Endothelial cell of umbilical vein (primary cell): Measurements from ENCODE around the gene LGALS1. TPM values are rescaled to one million over a fixed set of nuclear protein-coding genes. Genes with fewer than 3 reads are reported as not detected.

Source experiments
- BruUV-seq: library from RNA; stranded (reverse); fragments of 400-500 nt; replicated peaks from 2 replicates; lab custom pipeline; 2021; lab: Mats Ljungman, UMichigan
- CTCF ChIA-PET: fragments of 300-600, 350-600 bp; sonication (Branson Sonifier 250); formaldehyde crosslinking; loops from one replicate; lab custom pipeline; 2021; ENCODE audit warnings: antibody characterized with exemption, inconsistent platforms; lab: Charles Lee
- POLR2A ChIA-PET: fragments of 300-600, 350-600 bp; sonication (Branson Sonifier 250); formaldehyde crosslinking; loops from one replicate; lab custom pipeline; 2021; ENCODE audit warnings: antibody characterized with exemption, inconsistent platforms; lab: Charles Lee
- DNase-seq: peaks from one replicate; pipeline ENCODE4 v3.0.0-alpha.2; 2011; ENCODE audit warnings: low read depth, low spot score
- FAIRE-seq: peaks from 2 replicates; lab custom pipeline; 2011; peaks lifted over from hg19 to GRCh38; lab: Jason Lieb, UNC
- H2AFZ ChIP-seq: 2 replicates; pipeline ENCODE4 v1.6.0; 2012; ENCODE audit warnings: low read depth, low read length, control low read depth, inconsistent platforms
- H3K27ac ChIP-seq: 2 replicates; pipeline ENCODE4 v1.5.1; 2011; ENCODE audit warnings: low read depth, mild to moderate bottlenecking, control low read depth, low read length, moderate library complexity; ENCODE audit not compliant: insufficient read depth
- H3K27me3 ChIP-seq, 2 experiments: 2 replicates each; pipeline versions ENCODE4 v1.6.0 to v1.6.1; 2011; ENCODE audit warnings: low read length in 2 of 2, mixed read lengths in 1 of 2; ENCODE audit not compliant: control insufficient read depth in 2 of 2, insufficient read depth in 2 of 2
- H3K36me3 ChIP-seq, 2 experiments: 2 replicates in 1 of 2; 3 replicates in 1 of 2; pipeline ENCODE4 v1.5.1; 2011; ENCODE audit warnings: low read length in 2 of 2, mild to moderate bottlenecking in 1 of 2, moderate library complexity in 1 of 2; ENCODE audit not compliant: control insufficient read depth in 2 of 2, insufficient read depth in 2 of 2; ENCODE audit errors: extremely low read depth in 1 of 2
- H3K4me1 ChIP-seq: 3 replicates; pipeline ENCODE4 v1.5.1; 2011; ENCODE audit warnings: mild to moderate bottlenecking, low read length; ENCODE audit not compliant: control insufficient read depth, insufficient read depth; ENCODE audit errors: extremely low read depth
- H3K4me2 ChIP-seq: 2 replicates; pipeline ENCODE4 v1.6.1; 2011; ENCODE audit warnings: low read length, control low read depth, mixed read lengths; ENCODE audit not compliant: insufficient read depth
- H3K4me3 ChIP-seq, 3 experiments: fragments of 200-600 bp in 1 of 3; sonication (generic), shearing (Covaris generic) in 1 of 3; replicated peaks in 1 of 3; 2 replicates each; pipeline ENCODE4 v1.5.1; 2011 to 2016; ENCODE audit warnings: control low read depth in 3 of 3, low read length in 3 of 3, mild to moderate bottlenecking in 2 of 3, inconsistent platforms in 1 of 3, low read depth in 1 of 3, moderate library complexity in 1 of 3; ENCODE audit not compliant: insufficient read depth in 1 of 3
- H3K79me2 ChIP-seq: 2 replicates; pipeline ENCODE4 v1.6.0; 2012; ENCODE audit warnings: low read length, inconsistent platforms; ENCODE audit not compliant: control insufficient read depth, insufficient read depth
- H3K9ac ChIP-seq: replicated peaks from 2 replicates; pipeline ENCODE3; 2011; ENCODE audit warnings: low read length, control low read depth; ENCODE audit not compliant: insufficient read depth; ENCODE audit errors: extremely low read depth
- H3K9me1 ChIP-seq: replicated peaks from 3 replicates; pipeline ENCODE4 v1.6.0; 2011; ENCODE audit warnings: mild to moderate bottlenecking, low read length; ENCODE audit not compliant: control insufficient read depth, insufficient read depth; ENCODE audit errors: extremely low read depth
- H3K9me3 ChIP-seq: replicated peaks from 2 replicates; pipeline ENCODE4 v1.5.1; 2012; ENCODE audit warnings: low read length, inconsistent platforms; ENCODE audit not compliant: control insufficient read depth, insufficient read depth
- H4K20me1 ChIP-seq: replicated peaks from 2 replicates; pipeline ENCODE3; 2011; ENCODE audit warnings: mild to moderate bottlenecking, low read length; ENCODE audit not compliant: control insufficient read depth, insufficient read depth; ENCODE audit errors: extremely low read depth
- EZH2 ChIP-seq: IDR thresholded peaks from 2 replicates; pipeline ENCODE4 v1.6.1; 2012; ENCODE audit warnings: borderline replicate concordance, low read depth, mild to moderate bottlenecking, moderate library complexity, low read length, inconsistent platforms; ENCODE audit not compliant: severe bottlenecking
- FOS ChIP-seq: IDR thresholded peaks from 2 replicates; pipeline ENCODE4 v1.6.1; 2011; ENCODE audit warnings: mild to moderate bottlenecking, low read length, moderate library complexity, borderline replicate concordance; ENCODE audit not compliant: insufficient read depth
- GATA2 ChIP-seq: IDR thresholded peaks from 2 replicates; pipeline ENCODE4 v1.7.0; 2011; ENCODE audit warnings: low read depth, mild to moderate bottlenecking, moderate library complexity, mixed read lengths, low read length; ENCODE audit not compliant: insufficient read length, insufficient read depth
- JUN ChIP-seq: IDR thresholded peaks from 2 replicates; pipeline ENCODE4 v1.6.1; 2011; ENCODE audit warnings: borderline replicate concordance, low read depth; ENCODE audit not compliant: insufficient read length, insufficient read depth
- MAX ChIP-seq: IDR thresholded peaks from 2 replicates; pipeline ENCODE4 v1.6.1; 2011; ENCODE audit not compliant: insufficient read depth, insufficient read length
- MYC ChIP-seq: IDR thresholded peaks from one replicate; pipeline ENCODE4 v1.6.1; 2011; ENCODE audit warnings: mild to moderate bottlenecking, low read depth, low read length
- POLR2A ChIP-seq: IDR thresholded peaks from 2 replicates; pipeline ENCODE4 v1.6.1; 2012; ENCODE audit warnings: low read depth, mild to moderate bottlenecking, control low read depth, low read length
- POLR2AphosphoS5 ChIP-seq: IDR thresholded peaks from 2 replicates; pipeline ENCODE4 v1.6.1; 2012; ENCODE audit warnings: low read depth, mild to moderate bottlenecking, control low read depth, low read length, moderate library complexity; ENCODE audit not compliant: insufficient read depth
- dilution Hi-C: fragments of 300-500 bp; cut with MboI; formaldehyde crosslinking; loops from one replicate; pipeline ENCODE4 v1.15.0; 2019; ENCODE audit warnings: low sequenced_read_pairs; ENCODE audit not compliant: extremely low pct_ligation_motif_present
- intact Hi-C: fragments of 100-400 bp; cut with micrococcal nuclease; formaldehyde crosslinking; loops from one replicate; pipeline ENCODE4 v1.10.0; 2022
- polyA plus RNA-seq, 4 experiments: library from polyadenylated mRNA; depleted of rRNA in 3 of 4; stranded (reverse) in 3 of 4; unstranded in 1 of 4; fragments of >200 nt; gene quantifications; 2 replicates each; pipeline versions ENCODE4 v1.2.1 to v1.2.3, GENCODE V29; 2011 to 2012; ENCODE audit warnings: missing spikeins in 1 of 4
- total RNA-seq: library from RNA; stranded (reverse); gene quantifications from 2 replicates; pipeline ENCODE4 v1.2.3, GENCODE V29; 2021
- TF ChIP-seq, protein P1 (sequence below), 2 donors: IDR thresholded peaks; 1 replicate in 1 of 2; 2 replicates in 1 of 2; pipeline ENCODE4 v1.5.1; 2011; ENCODE audit warnings: low read length in 2 of 2, mild to moderate bottlenecking in 2 of 2, moderate library complexity in 2 of 2, control low read depth in 1 of 2, inconsistent platforms in 1 of 2, low read depth in 1 of 2; ENCODE audit not compliant: insufficient read depth in 1 of 2; ENCODE audit errors: extremely low read depth in 1 of 2

LGALS1 gene
- total and polyA plus RNA-seq, 2 donors (not counting 3 experiments of a cell fraction or from before 2014, with no cell fraction given) = 2,698 to 13,642 TPM

DNA sequence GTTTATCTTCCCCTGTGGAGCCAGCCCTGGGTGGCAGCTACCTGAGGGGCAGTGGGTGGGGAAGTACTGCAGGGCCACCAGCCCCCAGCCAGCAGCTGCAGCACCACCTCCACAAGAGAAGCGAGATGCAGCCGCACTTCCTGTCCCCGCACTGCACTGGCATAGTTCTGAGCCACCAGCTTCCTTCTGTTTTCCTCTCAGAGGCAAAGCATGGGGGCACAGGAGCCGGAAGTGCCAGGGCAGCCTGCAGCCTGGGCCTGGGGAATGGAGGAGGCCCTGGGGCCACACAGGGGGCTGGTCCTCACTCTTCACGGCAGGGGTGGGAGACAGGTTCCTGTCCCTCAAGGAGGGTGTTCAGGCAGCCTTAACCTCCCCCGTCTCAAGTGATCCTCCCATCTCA, 47.9 kb upstream of the LGALS1 start:
- H4K20me1 ChIP-seq = no peaks in the 10 kb centered on the region
- TF ChIP-seq POLR2A (no peak), POLR2AphosphoS5 (no peak), GATA2 (no peak), MYC (no peak), FOS (no peak), JUN (no peak), EZH2 (no peak), MAX (no peak)
- TF ChIP-seq, protein P1, sequence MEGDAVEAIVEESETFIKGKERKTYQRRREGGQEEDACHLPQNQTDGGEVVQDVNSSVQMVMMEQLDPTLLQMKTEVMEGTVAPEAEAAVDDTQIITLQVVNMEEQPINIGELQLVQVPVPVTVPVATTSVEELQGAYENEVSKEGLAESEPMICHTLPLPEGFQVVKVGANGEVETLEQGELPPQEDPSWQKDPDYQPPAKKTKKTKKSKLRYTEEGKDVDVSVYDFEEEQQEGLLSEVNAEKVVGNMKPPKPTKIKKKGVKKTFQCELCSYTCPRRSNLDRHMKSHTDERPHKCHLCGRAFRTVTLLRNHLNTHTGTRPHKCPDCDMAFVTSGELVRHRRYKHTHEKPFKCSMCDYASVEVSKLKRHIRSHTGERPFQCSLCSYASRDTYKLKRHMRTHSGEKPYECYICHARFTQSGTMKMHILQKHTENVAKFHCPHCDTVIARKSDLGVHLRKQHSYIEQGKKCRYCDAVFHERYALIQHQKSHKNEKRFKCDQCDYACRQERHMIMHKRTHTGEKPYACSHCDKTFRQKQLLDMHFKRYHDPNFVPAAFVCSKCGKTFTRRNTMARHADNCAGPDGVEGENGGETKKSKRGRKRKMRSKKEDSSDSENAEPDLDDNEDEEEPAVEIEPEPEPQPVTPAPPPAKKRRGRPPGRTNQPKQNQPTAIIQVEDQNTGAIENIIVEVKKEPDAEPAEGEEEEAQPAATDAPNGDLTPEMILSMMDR (IDR thresholded peaks at IDR 0.05; ENCODE audit: extremely low read depth in 1 of 2, insufficient read depth in 1 of 2, low read depth in 1 of 2, low read length in 2 of 2) = no peak
- H3K79me2 ChIP-seq = no peaks in the 10 kb centered on the region
- H3K4me1 ChIP-seq = peaks cover 7% of the 10 kb centered on the region
- no peak overlapping the region for H2AFZ ChIP-seq
- FAIRE-seq (no peak), DNase-seq (no peak)
- BruUV-seq = no TSS peak
- ChIA-PET CTCF (interaction anchor here (1.0 to 3.3 kb wide), 3 partner anchors 9 to 16 kb away, joined by 3 to 28 read pairs (median 5); no protein-coding TSS in a partner anchor), POLR2A (no interaction called here)
- no peaks in the 10 kb centered on the region for H3K9me1 ChIP-seq
- H3K4me2 ChIP-seq = no peak overlapping the region
- H3K4me3 ChIP-seq = no peak overlapping the region
- no peaks in the 10 kb centered on the region for H3K27me3 ChIP-seq
- peaks cover 0 to 5% of the 10 kb centered on the region in 2 experiments for H3K36me3 ChIP-seq
- no peak overlapping the region for H3K9ac ChIP-seq
- intact Hi-C loops (no loop called here), dilution Hi-C loops (no loop called here)
- H3K9me3 ChIP-seq = no peaks in the 10 kb centered on the region
- no peak overlapping the region for H3K27ac ChIP-seq
